Osteoblast (primary cell): ENCODE data around the gene KLRF1. TPM values are rescaled to one million over a fixed set of nuclear protein-coding genes. Genes with fewer than 3 reads are reported as not detected.

Source experiments
- DNase-seq: peaks from one replicate; pipeline ENCODE4 v3.0.0; 2011; ENCODE audit warnings: low spot score, mixed read lengths; ENCODE audit not compliant: insufficient read length; ENCODE audit errors: missing footprints
- H2AFZ ChIP-seq: 2 replicates; pipeline ENCODE4 v1.6.0; 2011; ENCODE audit warnings: mild to moderate bottlenecking, low read length
- H3K27ac ChIP-seq: 2 replicates; pipeline ENCODE4 v1.5.1; 2011; ENCODE audit warnings: mild to moderate bottlenecking, low read depth, low read length, moderate library complexity
- H3K27me3 ChIP-seq: 2 replicates; pipeline ENCODE4 v1.6.0; 2012; ENCODE audit warnings: mild to moderate bottlenecking, control low read depth, inconsistent platforms, low read length, moderate library complexity; ENCODE audit not compliant: insufficient read depth
- H3K36me3 ChIP-seq: 2 replicates; pipeline ENCODE4 v1.5.1; 2011; ENCODE audit warnings: mild to moderate bottlenecking, low read length, control low read depth, moderate library complexity; ENCODE audit not compliant: insufficient read depth
- H3K4me1 ChIP-seq: 2 replicates; pipeline ENCODE4 v1.5.1; 2011; ENCODE audit warnings: mild to moderate bottlenecking, low read length, control low read depth, moderate library complexity; ENCODE audit not compliant: insufficient read depth
- H3K4me2 ChIP-seq: 2 replicates; pipeline ENCODE4 v1.6.0; 2011; ENCODE audit warnings: mild to moderate bottlenecking, low read length; ENCODE audit not compliant: insufficient read depth
- H3K4me3 ChIP-seq: fragments of 200-600 bp; sonication (generic); 3 replicates; pipeline ENCODE4 v1.5.1; 2012; ENCODE audit warnings: mild to moderate bottlenecking, low read length, inconsistent platforms; ENCODE audit not compliant: insufficient read depth
- H3K79me2 ChIP-seq: 2 replicates; pipeline ENCODE4 v1.6.0; 2012; ENCODE audit warnings: mild to moderate bottlenecking, low read length, control low read depth, inconsistent platforms; ENCODE audit not compliant: insufficient read depth
- H3K9me3 ChIP-seq: 2 replicates; pipeline ENCODE4 v1.5.1; 2011; ENCODE audit warnings: low read depth, low read length, control low read depth
- H4K20me1 ChIP-seq: 2 replicates; pipeline ENCODE4 v1.6.0; 2012; ENCODE audit warnings: mild to moderate bottlenecking, low read length, control low read depth; ENCODE audit not compliant: insufficient read depth
- CTCF ChIP-seq: IDR thresholded peaks from 2 replicates; pipeline ENCODE4 v1.5.1; 2011; ENCODE audit warnings: mild to moderate bottlenecking, low read depth, low read length, moderate library complexity; ENCODE audit errors: extremely low read depth
- total RNA-seq: library from RNA; depleted of rRNA; stranded (reverse); fragments of >200 nt; gene quantifications from 2 replicates; pipeline ENCODE4 v1.2.3, GENCODE V29; 2012

The KLRF1 gene
- total RNA-seq, 1 donor: not detected

- Histone ChIP-seq H3K27me3 (no peaks in the 10 kb centered on the region), H3K9me3 (no peaks in the 10 kb centered on the region), H3K79me2 (no peaks in the 10 kb centered on the region), H3K4me1 (no peaks in the 10 kb centered on the region), H3K27ac (no peak overlapping the region), H2AFZ (no peak overlapping the region), H3K4me3 (no peak overlapping the region), H4K20me1 (no peaks in the 10 kb centered on the region), H3K4me2 (no peak overlapping the region), H3K36me3 (no peaks in the 10 kb centered on the region)
- TF ChIP-seq CTCF: no peak
- no peak for DNase-seq
Measured at GRCh38 chr12:9888665-9889273, 61.5 kb downstream of the KLRF1 start.

Other genes with a start within 250 kb of the KLRF1 start
- gene KLRB1, start 219.6 kb upstream of the KLRF1 start, total RNA-seq: not detected in 2 replicates
- 9.4 TPM in 2 replicates for gene CLEC2D, start 157.8 kb upstream of the KLRF1 start, total RNA-seq
- gene CLECL1, start 94.4 kb upstream of the KLRF1 start, total RNA-seq: not detected in 2 replicates
- not detected in 2 replicates for gene CD69, start 66.6 kb upstream of the KLRF1 start, total RNA-seq
- gene CLEC2B, start 41.9 kb downstream of the KLRF1 start, total RNA-seq: 11.5 and 11.6 TPM in 2 replicates
- not detected in 2 replicates for gene KLRF2, start 54.0 kb downstream of the KLRF1 start, total RNA-seq
- gene CLEC2A, start 104.9 kb downstream of the KLRF1 start, total RNA-seq: not detected in 2 replicates
- gene CLEC12A, start 143.9 kb downstream of the KLRF1 start, total RNA-seq: 0.29 and 0.72 TPM in 2 replicates
- not detected in 2 replicates for gene CLEC1B, start 171.6 kb downstream of the KLRF1 start, total RNA-seq
- not detected in 2 replicates for gene CLEC12B, start 183.1 kb downstream of the KLRF1 start, total RNA-seq
- gene CLEC9A, start 203.2 kb downstream of the KLRF1 start, total RNA-seq: not detected in 2 replicates